ENCODE data around the gene TBC1D4. TPM values are rescaled to one million over a fixed set of nuclear protein-coding genes. Genes with fewer than 3 reads are reported as not detected.

The TBC1D4 gene
- total and polyA plus RNA-seq, 9 donors: 26.2 to 91.3 (median 52.6) TPM

- H3K27me3 ChIP-seq: no peaks in the 10 kb centered on the region
- H3K27ac ChIP-seq: no peak overlapping the region
- TF ChIP-seq EP300 (IDR thresholded peaks at IDR 0.05): no peak
- TF ChIP-seq POLR2A (IDR thresholded peaks at IDR 0.05): no peak
- no peak for TF ChIP-seq CTCF (IDR thresholded peaks at IDR 0.05)
- 95 to 99% (median 97%) methylated on average over 3 of the region's 3 CpGs for WGBS, 3 donors
- DNase-seq: no peak
- no peaks in the 10 kb centered on the region for H3K36me3 ChIP-seq
- no peak overlapping the region for H3K4me3 ChIP-seq
- intact Hi-C loops (cut with DNase I): no loop called here
- H3K9me3 ChIP-seq: no peaks in the 10 kb centered on the region
- peaks cover under 1% of the 10 kb centered on the region for H3K4me1 ChIP-seq (ENCODE audit: insufficient read depth)
Measured at GRCh38 chr13:75321084-75321483, 160.9 kb downstream of the TBC1D4 start.

GRCh38 chr13:75319254-75319653 is 162.7 kb downstream of the TBC1D4 start:
- H3K36me3 ChIP-seq: no peaks in the 10 kb centered on the region
- no peaks in the 10 kb centered on the region for H3K9me3 ChIP-seq
- WGBS, 3 donors: 88 to 92% (median 91%) methylated on average over 4 of the region's 4 CpGs
- no peak overlapping the region for H3K4me3 ChIP-seq
- H3K27me3 ChIP-seq: no peaks in the 10 kb centered on the region
- TF ChIP-seq EP300 (IDR thresholded peaks at IDR 0.05): no peak
- no peak for TF ChIP-seq POLR2A (IDR thresholded peaks at IDR 0.05)
- TF ChIP-seq CTCF (IDR thresholded peaks at IDR 0.05): no peak
- intact Hi-C loops (cut with DNase I): no loop called here
- DNase-seq: no peak
- H3K27ac ChIP-seq: no peak overlapping the region
- no peaks in the 10 kb centered on the region for H3K4me1 ChIP-seq (ENCODE audit: insufficient read depth)

- intact Hi-C loops (cut with DNase I): no loop called here
- 79 to 81% (median 80%) methylated on average over 2 of the region's 2 CpGs for WGBS, 3 donors
- Histone ChIP-seq H3K4me1 (ENCODE audit: insufficient read depth) (no peaks in the 10 kb centered on the region), H3K4me3 (no peak overlapping the region), H3K27ac (no peak overlapping the region), H3K9me3 (no peaks in the 10 kb centered on the region), H3K27me3 (no peaks in the 10 kb centered on the region), H3K36me3 (no peaks in the 10 kb centered on the region)
- DNase-seq: no peak
- no peak for TF ChIP-seq POLR2A (IDR thresholded peaks at IDR 0.05)
- TF ChIP-seq EP300 (IDR thresholded peaks at IDR 0.05): no peak
- no peak for TF ChIP-seq CTCF (IDR thresholded peaks at IDR 0.05)
Measured at GRCh38 chr13:75318138-75318833, 163.7 kb downstream of the TBC1D4 start.

GRCh38 chr13:75316427-75316826 is 165.5 kb downstream of the TBC1D4 start:
- Histone ChIP-seq H3K36me3 (no peaks in the 10 kb centered on the region), H3K27me3 (no peaks in the 10 kb centered on the region), H3K4me1 (ENCODE audit: insufficient read depth) (no peaks in the 10 kb centered on the region), H3K9me3 (no peaks in the 10 kb centered on the region), H3K27ac (no peak overlapping the region), H3K4me3 (no peak overlapping the region)
- no peak for DNase-seq
- 13 to 28% (median 15%) methylated on average over 1 of the region's 1 CpG for WGBS, 3 donors
- intact Hi-C loops (cut with DNase I): no loop called here
- no peak for TF ChIP-seq EP300 (IDR thresholded peaks at IDR 0.05)
- TF ChIP-seq CTCF (IDR thresholded peaks at IDR 0.05): no peak
- TF ChIP-seq POLR2A (IDR thresholded peaks at IDR 0.05): no peak
